BJ (cell line): Measurements from ENCODE around the gene RUSF1. TPM values are rescaled to one million over a fixed set of nuclear protein-coding genes. Genes with fewer than 3 reads are reported as not detected.

Experiments
- CTCF ChIA-PET: fragments of 350-600 bp; formaldehyde crosslinking; extraction: SDS; loops from one replicate; lab custom pipeline; 2021; ENCODE audit warnings: antibody characterized with exemption, inconsistent platforms; lab: Yijun Ruan, JAX
- POLR2A ChIA-PET: fragments of 300-600 bp; sonication (Branson Sonifier 250); formaldehyde crosslinking; extraction: SDS; loops from one replicate; lab custom pipeline; 2021; ENCODE audit warnings: antibody characterized with exemption; lab: Charles Lee
- DNase-seq: peaks from one replicate; pipeline ENCODE4 v3.0.0-alpha.2; 2011; ENCODE audit warnings: low read depth
- H3K27me3 ChIP-seq: 2 replicates; pipeline ENCODE4 v1.6.0; 2011; ENCODE audit warnings: low read length; ENCODE audit not compliant: control insufficient read depth, insufficient read depth
- H3K36me3 ChIP-seq: 2 replicates; pipeline ENCODE4 v1.5.1; 2011; ENCODE audit warnings: low read length; ENCODE audit not compliant: control insufficient read depth, insufficient read depth
- H3K4me3 ChIP-seq: 2 replicates; pipeline ENCODE4 v1.5.1; 2011; ENCODE audit warnings: low read depth, mild to moderate bottlenecking, control low read depth, low read length
- CTCF ChIP-seq: IDR thresholded peaks from 2 replicates; pipeline ENCODE4 v1.5.1; 2011; ENCODE audit warnings: low read depth, mild to moderate bottlenecking, control low read depth, inconsistent platforms, low read length, moderate library complexity; ENCODE audit not compliant: insufficient read depth
- polyA plus RNA-seq: library from polyadenylated mRNA; depleted of rRNA; stranded (reverse); fragments of >200 nt; gene quantifications from 2 replicates; pipeline ENCODE4 v1.2.3, GENCODE V29; 2011

Gene RUSF1
- polyA plus RNA-seq, 1 experiment = 56.4 TPM

GRCh38 chr16:31467151-31467773, 40.9 kb downstream of the RUSF1 start:
- no peak for DNase-seq
- TF ChIP-seq CTCF = no peak
- H3K36me3 ChIP-seq = peaks cover 21% of the 10 kb centered on the region
- no peaks in the 10 kb centered on the region for H3K27me3 ChIP-seq
- H3K4me3 ChIP-seq = no peak overlapping the region
- ChIA-PET POLR2A (no interaction called here), CTCF (no interaction called here)

- POLR2A ChIA-PET = no interaction called here
- Histone ChIP-seq H3K4me3 (no peak overlapping the region), H3K27me3 (no peaks in the 10 kb centered on the region), H3K36me3 (peaks cover 27% of the 10 kb centered on the region)
- CTCF ChIA-PET = no interaction called here
- DNase-seq = no peak
- TF ChIP-seq CTCF = no peak
Observed at GRCh38 chr16:31466381-31466841, 41.8 kb downstream of the RUSF1 start.

- Histone ChIP-seq H3K36me3 (peaks cover 27% of the 10 kb centered on the region), H3K27me3 (no peaks in the 10 kb centered on the region), H3K4me3 (no peak overlapping the region)
- no peak for DNase-seq
- ChIA-PET CTCF (no interaction called here), POLR2A (no interaction called here)
- no peak for TF ChIP-seq CTCF
Observed at GRCh38 chr16:31465788-31466370, 42.3 kb downstream of the RUSF1 start.

GRCh38 chr16:31464781-31465260, 43.4 kb downstream of the RUSF1 start:
- Histone ChIP-seq H3K4me3 (no peak overlapping the region), H3K36me3 (peaks cover 27% of the 10 kb centered on the region), H3K27me3 (no peaks in the 10 kb centered on the region)
- POLR2A ChIA-PET = no interaction called here
- TF ChIP-seq CTCF = no peak
- no peak for DNase-seq
- CTCF ChIA-PET = no interaction called here

- no peaks in the 10 kb centered on the region for H3K27me3 ChIP-seq
- H3K4me3 ChIP-seq = no peak overlapping the region
- CTCF ChIA-PET = no interaction called here
- TF ChIP-seq CTCF = no peak
- DNase-seq = no peak
- POLR2A ChIA-PET = no interaction called here
- H3K36me3 ChIP-seq = peaks cover 27% of the 10 kb centered on the region
Observed at GRCh38 chr16:31464348-31464769, 43.8 kb downstream of the RUSF1 start.
